ENCODE results near the gene MAP6.

GRCh38 chr11:75538150-75538942 lies 130.5 kb downstream of the MAP6 start:
- TF ChIP-seq CTCF (optimal IDR thresholded peaks at IDR 0.05 in 1 of 3, IDR thresholded peaks at IDR 0.05 in 1 of 3, conservative IDR thresholded peaks at IDR 0.05 in 1 of 3; ENCODE audit: extremely low read depth in 1 of 3, insufficient read depth in 2 of 3, low read length in 3 of 3) (no peak), EZH2 (IDR thresholded peaks at IDR 0.05; ENCODE audit: low read length) (no peak)

Measured in keratinocyte (primary cell).